Glutamatergic neuron (in vitro differentiated cells): ENCODE measurements around the gene EPHA3. TPM values are rescaled to one million over a fixed set of nuclear protein-coding genes. Genes with fewer than 3 reads are reported as not detected.

Experiments
- DNase-seq: peaks from one replicate; pipeline ENCODE4 v3.0.0; 2022
- H3K27ac Mint-ChIP-seq: one replicate; pipeline ENCODE4 v1.8.0; 2020; ENCODE audit warnings: mild to moderate bottlenecking, mixed read lengths, inconsistent platforms; ENCODE audit not compliant: unreplicated experiment
- H3K27me3 Mint-ChIP-seq: one replicate; pipeline ENCODE4 v1.8.0; 2020; ENCODE audit warnings: mild to moderate bottlenecking, moderate library complexity, mixed read lengths, inconsistent platforms; ENCODE audit not compliant: unreplicated experiment
- H3K36me3 Mint-ChIP-seq: one replicate; pipeline ENCODE4 v1.8.0; 2020; ENCODE audit warnings: mild to moderate bottlenecking, mixed read lengths, inconsistent platforms; ENCODE audit not compliant: unreplicated experiment
- H3K4me1 Mint-ChIP-seq: one replicate; pipeline ENCODE4 v1.8.0; 2020; ENCODE audit warnings: mild to moderate bottlenecking, low read depth, mixed read lengths, inconsistent platforms; ENCODE audit not compliant: unreplicated experiment
- H3K4me3 Mint-ChIP-seq: one replicate; pipeline ENCODE4 v1.8.0; 2020; ENCODE audit warnings: mild to moderate bottlenecking, mixed read lengths, inconsistent platforms; ENCODE audit not compliant: unreplicated experiment
- H3K9me3 Mint-ChIP-seq: one replicate; pipeline ENCODE4 v1.8.0; 2020; ENCODE audit warnings: mild to moderate bottlenecking, moderate library complexity, mixed read lengths, inconsistent platforms; ENCODE audit not compliant: unreplicated experiment
- CTCF ChIP-seq: fragments of 200-600 bp; sonication (generic); IDR thresholded peaks from one replicate; pipeline ENCODE4 v1.5.0; 2021; ENCODE audit not compliant: partially characterized antibody, unreplicated experiment
- total RNA-seq: library from RNA; stranded (reverse); fragmentation: NEBNext Ultra II Directional; extraction: Animal tissue kit (Norgen Biotek cat#: 25700); gene quantifications from one replicate; pipeline ENCODE4 v1.2.1, GENCODE V29; 2021; ENCODE audit not compliant: unreplicated experiment

The EPHA3 gene
- total RNA-seq, 1 donor from 2014 or later = 9.9 TPM

DNA sequence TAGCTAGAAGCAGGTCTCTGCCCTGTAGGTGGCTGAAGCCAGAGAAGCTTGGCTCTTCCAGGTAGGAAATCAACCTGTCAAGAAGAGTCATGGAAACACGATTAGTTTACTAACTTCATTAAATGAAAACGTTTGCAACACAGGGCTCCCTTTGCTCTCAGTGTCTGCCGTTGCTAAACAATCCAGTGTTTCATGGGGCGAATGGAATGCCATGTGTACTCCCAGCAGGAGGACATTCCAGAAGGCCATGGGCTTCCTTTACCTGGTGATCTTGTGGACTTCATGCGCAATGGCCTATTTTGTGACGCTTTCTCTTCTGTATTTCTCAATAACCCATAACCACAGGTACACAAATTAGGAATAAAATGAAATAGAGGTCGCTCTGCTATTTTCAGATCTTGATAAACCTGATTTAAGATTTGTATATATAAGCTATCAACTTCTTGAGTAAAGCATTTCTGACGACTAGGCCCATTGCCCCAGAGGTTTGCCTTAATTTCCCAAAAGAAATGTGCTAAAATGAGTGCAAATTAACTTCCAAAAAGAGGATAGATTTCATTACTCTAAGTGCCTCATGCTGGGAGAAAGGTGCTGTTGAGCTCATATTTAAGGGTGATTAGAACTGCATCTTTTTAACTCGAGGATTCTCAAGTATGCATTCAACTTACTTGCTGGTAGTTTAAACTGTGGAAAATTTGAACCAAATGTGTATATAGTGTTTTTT is 171.0 kb downstream of the EPHA3 start:
- Mint-ChIP-seq H3K27me3 (no peaks in the 10 kb centered on the region), H3K27ac (no peak overlapping the region), H3K4me1 (no peaks in the 10 kb centered on the region), H3K4me3 (no peak overlapping the region), H3K9me3 (no peaks in the 10 kb centered on the region), H3K36me3 (no peaks in the 10 kb centered on the region)
- no peak for DNase-seq
- no peak for TF ChIP-seq CTCF

DNA sequence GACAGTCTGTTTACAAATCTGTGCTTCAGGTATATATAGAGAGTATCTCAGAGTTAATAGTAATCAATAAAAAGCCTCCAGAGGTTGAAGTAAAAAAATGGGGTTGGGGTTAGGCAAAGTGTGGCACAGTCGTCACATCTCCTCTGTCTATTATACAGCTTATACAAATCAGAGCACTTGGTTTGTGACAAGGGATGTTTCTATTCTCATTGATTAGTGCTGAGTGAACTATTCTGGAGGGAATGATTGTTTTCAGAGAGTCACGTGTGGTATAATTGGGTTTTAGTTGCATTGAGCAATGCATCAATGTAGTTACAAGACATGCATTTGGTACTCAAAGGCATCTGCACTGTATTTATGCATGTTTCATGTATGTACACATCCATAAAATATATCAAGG is 172.9 kb downstream of the EPHA3 start:
- Mint-ChIP-seq H3K27me3 (no peaks in the 10 kb centered on the region), H3K4me1 (no peaks in the 10 kb centered on the region), H3K27ac (no peak overlapping the region), H3K4me3 (no peak overlapping the region), H3K36me3 (no peaks in the 10 kb centered on the region), H3K9me3 (no peaks in the 10 kb centered on the region)
- DNase-seq = no peak
- no peak for TF ChIP-seq CTCF

- no peak overlapping the region for H3K4me3 Mint-ChIP-seq
- no peaks in the 10 kb centered on the region for H3K9me3 Mint-ChIP-seq
- peaks cover 3% of the 10 kb centered on the region for H3K27me3 Mint-ChIP-seq
Observed at GRCh38 chr3:89280822-89281365, 173.5 kb downstream of the EPHA3 start.

GRCh38 chr3:89287902-89288508 is 180.6 kb downstream of the EPHA3 start:
- no peaks in the 10 kb centered on the region for H3K9me3 Mint-ChIP-seq
- no peak overlapping the region for H3K4me3 Mint-ChIP-seq
- no peak for DNase-seq
- peaks cover 10% of the 10 kb centered on the region for H3K36me3 Mint-ChIP-seq
- no peak for TF ChIP-seq CTCF
- H3K4me1 Mint-ChIP-seq = peaks cover 1% of the 10 kb centered on the region
- no peak overlapping the region for H3K27ac Mint-ChIP-seq
- H3K27me3 Mint-ChIP-seq = peaks cover 4% of the 10 kb centered on the region

More at GRCh38 chr3:89280822-89281365, 173.5 kb downstream of the EPHA3 start:
- no peak for TF ChIP-seq CTCF
- Mint-ChIP-seq H3K36me3 (peaks cover 4% of the 10 kb centered on the region), H3K27ac (no peak overlapping the region), H3K4me1 (no peaks in the 10 kb centered on the region)
- no peak for DNase-seq
